HG03460 (cell line): ENCODE results near the gene AFF2.
"Not testable (repeated sequence)": the region's sequence is repeated elsewhere in the genome, so short reads cannot be mapped to it uniquely, and the experiment has no call there.

ENCODE experiments used
- ATAC-seq: cut with Tn5 transposase; IDR thresholded peaks from one replicate; pipeline ENCODE4 v1.9.1; 2021; ENCODE audit not compliant: unreplicated experiment

Gene AFF2

DNA sequence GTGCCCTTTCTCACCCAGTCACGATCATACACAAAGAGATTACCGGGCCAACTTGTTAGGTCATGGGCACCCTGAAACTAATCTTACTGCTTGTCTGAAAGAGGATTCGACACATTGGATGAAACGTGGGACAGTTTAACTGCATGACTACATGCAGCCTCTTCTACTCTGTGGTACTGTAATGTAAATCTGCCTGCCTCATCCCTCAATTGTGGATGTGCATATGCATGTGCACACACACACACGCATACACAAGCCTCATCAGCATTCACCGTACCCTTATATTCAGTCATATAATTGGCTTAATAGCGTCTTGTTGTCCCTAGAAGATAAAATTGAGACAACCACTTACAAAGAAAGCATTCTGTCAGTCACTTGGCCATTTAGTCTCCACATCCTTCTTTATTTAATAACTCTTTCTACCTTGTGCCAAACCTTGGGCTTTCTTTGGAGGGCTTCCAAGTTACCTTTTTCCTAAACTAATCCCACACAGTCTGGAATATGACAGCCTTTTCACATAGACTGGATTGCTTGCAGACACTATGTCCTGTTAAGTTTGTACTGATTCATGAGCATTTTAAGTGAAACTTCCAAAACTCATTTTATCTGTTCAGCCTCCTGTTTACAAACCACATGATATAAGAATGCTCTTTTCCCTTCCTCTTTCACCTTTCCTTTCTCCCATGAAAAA, 132.9 kb downstream of the AFF2 start:
- no peak for ATAC-seq

DNA sequence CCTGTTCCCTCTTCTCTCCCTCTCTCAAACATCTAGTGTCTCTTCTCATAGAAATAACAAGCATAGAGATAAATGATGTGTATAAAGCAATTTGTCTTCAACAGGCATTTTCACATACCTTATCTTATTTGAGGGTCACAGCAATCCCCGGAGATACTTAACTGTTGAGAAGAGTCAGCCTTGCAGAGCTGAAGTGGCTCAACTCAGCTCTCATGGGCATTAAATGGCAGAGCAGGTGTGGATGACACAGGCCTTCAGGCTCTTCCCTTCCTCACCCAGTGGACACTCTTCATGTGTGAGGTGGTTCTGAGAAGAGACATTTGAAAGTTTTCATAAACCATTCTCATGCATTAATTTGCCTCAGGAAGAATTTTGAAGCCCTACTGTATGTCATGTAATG, 134.2 kb downstream of the AFF2 start:
- ATAC-seq: no peak

GRCh38 chrX:148643460-148643859, 143.0 kb downstream of the AFF2 start:
- ATAC-seq: no peak

DNA sequence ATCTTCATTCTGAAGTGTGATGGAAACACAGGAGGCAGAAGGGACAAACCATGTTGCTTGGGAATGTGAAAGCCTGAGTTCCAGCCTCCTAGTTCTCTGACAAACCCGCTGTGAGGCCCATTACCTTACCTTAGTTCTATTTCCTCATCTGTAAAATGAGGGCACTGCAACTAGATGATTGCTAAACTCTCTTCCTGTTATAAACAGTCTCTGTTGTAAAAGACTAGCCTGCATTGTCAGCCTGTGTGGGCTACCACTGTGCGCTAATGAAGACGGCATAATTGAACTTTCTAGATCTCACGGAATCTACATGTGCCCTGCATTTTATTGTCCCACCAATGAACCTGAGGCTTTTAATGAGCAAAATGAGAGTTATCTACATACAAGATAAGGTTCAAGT, 147.2 kb downstream of the AFF2 start:
- no peak for ATAC-seq

GRCh38 chrX:148649145-148649795, 148.9 kb downstream of the AFF2 start:
- no peak for ATAC-seq

DNA sequence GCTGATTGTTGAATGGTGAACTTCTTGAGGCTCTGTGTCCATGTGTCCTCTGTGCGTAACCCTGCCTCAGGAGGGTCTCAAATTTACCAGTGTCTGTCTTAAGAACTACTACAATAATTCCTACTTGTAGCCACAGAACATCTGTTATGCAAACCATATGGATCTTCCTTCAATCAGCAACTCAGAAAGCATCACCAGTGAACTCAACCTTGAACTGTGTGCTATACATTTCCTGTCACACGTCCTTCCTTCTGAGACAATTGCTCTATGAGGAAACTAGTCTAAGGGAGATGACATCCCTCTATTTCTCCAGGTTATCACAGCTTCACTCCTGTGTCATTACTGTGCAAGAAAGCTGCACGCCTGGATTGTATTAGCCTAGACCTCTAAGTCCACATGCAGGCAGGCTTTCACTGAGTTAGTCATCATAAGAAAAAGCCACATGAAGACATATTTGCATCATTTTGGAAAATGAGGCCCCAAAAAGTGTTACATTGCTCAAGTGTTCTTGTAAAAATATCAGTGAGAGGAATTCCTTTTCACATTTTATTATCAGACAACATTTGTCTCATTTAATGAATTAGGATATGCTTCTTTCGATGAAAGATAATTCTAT, 157.8 kb downstream of the AFF2 start:
- no peak for ATAC-seq

- ATAC-seq: no peak
Measured at GRCh38 chrX:148659481-148659880, 159.1 kb downstream of the AFF2 start.

GRCh38 chrX:148661035-148661434, 160.6 kb downstream of the AFF2 start:
- no peak for ATAC-seq

DNA sequence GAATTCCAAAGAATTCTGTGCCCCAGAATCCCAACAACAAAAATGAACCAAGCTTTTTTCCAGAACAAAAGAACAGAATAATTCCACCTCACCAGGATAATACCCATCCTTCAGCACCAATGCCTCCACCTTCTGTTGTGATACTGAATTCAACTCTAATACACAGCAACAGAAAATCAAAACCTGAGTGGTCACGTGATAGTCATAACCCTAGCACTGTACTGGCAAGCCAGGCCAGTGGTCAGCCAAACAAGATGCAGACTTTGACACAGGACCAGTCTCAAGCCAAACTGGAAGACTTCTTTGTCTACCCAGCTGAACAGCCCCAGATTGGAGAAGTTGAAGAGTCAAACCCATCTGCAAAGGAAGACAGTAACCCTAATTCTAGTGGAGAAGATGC, 161.6 kb downstream of the AFF2 start:
- no peak for ATAC-seq

DNA sequence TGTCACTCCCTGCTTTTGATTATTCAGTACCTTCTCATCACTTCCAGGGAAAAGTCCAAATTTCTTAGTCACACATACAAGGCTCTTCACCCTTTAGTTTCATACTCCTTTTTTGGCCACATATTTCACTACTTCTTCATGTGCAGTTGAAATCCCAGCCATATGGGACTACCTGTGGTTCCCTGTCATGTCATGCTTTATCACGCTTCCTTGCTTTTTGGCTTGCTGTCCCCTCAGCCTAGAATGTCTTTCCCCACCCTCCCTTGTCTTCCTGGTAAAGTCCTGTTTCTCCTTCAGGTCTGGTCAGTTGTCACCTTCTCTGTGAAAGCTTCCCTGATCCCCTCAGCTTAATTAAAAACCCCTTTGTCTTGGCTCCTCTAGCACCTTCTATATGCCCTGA, 163.8 kb downstream of the AFF2 start:
- ATAC-seq: no peak

DNA sequence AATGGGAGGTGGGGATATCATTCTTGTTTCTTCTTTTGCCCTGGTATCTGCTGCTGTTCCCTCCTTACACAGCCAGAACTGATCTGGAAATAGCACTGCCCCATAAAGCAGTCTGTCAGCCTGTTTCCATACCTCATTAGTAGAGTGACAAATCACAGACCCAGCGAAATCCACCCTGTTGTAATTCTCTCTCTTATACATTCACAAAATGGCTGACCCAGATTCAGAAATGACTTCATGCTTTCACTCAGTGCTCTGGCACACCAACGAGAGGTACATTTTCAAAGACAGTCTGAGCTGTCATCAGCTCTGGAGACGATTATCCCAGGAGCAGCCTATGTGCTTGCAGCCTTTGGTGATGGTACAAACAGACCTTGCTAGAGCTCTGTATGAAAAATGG, 164.6 kb downstream of the AFF2 start:
- no peak for ATAC-seq

GRCh38 chrX:148669175-148669574, 168.8 kb downstream of the AFF2 start:
- ATAC-seq: not testable (repeated sequence)

DNA sequence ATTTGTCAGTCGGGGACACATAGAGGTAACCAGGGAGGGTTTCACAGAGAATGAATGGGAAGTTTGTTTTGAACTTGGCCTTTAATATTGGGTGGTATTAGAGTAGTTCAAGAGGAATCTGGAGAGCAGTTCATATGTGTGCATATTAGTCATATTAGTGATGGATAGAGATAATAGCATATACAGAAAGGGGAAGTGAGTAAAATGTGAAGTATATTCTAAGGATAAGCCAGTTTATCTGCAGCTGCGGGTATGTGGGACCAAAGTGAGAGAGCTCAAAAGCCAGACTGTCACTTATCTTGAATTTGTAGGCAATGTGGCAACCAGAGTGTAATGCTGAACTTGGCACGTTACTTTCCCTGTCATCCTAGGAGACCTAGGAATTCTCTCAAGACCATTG, 169.9 kb downstream of the AFF2 start:
- ATAC-seq: no peak

DNA sequence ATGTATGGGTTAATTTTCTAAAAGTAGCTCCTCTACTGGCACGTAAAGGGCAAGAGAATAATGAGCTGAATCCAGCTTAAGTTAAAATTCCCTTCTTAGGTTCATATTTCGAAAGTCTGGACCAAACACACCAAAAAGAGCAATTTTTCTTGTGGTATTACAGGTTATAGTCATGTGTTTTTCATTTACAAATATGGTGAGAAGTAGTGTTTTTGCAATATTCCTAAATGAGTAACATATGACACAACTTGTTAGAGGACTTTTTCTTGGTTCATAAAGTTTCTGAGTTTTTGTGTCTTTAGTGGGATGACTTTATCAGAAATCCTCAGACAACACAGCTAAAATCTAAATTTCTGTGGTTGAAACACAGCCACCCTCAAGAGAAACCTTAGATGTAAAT, 172.1 kb downstream of the AFF2 start:
- ATAC-seq: no peak

- ATAC-seq: no peak
Measured at GRCh38 chrX:148681605-148682004, 181.2 kb downstream of the AFF2 start.

GRCh38 chrX:148682206-148682605, 181.8 kb downstream of the AFF2 start:
- no peak for ATAC-seq

DNA sequence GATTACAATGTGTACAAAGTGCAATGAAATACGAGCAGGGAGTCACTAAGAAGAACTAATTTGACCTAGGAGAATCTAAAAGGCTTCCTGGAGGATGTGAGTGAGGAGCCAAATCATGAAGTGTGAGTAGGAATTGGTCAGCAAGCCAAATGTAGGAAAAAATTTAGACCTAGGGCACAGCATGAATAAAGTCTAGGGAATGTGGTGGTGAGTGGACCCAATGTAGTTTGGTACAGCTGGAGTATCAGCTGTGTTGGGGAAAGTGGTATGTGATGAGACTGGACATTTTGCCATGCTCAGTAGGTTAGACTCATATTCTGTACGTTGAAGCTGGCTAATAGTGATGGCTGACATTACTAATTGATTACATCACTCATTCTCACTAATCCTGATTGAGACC, 191.0 kb downstream of the AFF2 start:
- ATAC-seq: no peak

DNA sequence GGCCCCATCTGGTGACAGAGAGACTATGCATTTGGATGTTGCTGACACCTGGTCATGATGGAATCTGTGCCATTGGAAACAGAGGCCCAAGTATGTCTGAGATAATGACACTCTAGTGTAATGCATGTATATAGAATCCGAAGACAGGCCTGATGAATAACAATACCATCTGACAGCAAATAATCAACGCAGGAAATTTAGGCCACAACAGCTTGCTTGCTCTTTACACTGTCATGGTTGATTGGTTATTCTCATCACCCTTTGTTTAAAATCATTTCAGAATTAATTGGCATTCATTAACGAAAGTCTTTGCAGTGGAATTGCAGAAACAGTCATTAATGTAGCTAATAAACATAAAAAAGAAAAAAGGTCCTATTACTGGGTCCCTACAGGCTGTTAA, 194.8 kb downstream of the AFF2 start:
- no peak for ATAC-seq

- ATAC-seq: no peak
Measured at GRCh38 chrX:148698221-148698620, 197.8 kb downstream of the AFF2 start.

- no peak for ATAC-seq
Measured at GRCh38 chrX:148700021-148700420, 199.6 kb downstream of the AFF2 start.

GRCh38 chrX:148713981-148714380, 213.6 kb downstream of the AFF2 start:
- ATAC-seq: no peak

DNA sequence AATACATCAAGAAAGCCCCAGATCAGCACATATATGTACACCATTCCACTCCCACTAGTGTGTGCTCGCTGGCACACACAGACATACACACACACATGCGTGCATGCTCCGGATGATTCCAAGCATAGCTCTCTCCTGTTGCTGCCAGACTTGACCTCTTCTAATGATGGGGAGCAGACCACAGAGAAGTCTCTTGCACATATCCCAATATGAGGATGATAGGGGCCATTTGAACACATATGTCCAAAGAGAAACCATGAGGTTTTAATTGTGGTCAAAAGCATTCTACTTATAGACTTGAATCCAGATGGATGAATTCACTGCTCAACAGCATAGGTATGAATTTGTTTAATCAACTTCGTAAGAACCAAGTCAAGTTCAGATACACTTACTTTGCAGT, 214.9 kb downstream of the AFF2 start:
- no peak for ATAC-seq

DNA sequence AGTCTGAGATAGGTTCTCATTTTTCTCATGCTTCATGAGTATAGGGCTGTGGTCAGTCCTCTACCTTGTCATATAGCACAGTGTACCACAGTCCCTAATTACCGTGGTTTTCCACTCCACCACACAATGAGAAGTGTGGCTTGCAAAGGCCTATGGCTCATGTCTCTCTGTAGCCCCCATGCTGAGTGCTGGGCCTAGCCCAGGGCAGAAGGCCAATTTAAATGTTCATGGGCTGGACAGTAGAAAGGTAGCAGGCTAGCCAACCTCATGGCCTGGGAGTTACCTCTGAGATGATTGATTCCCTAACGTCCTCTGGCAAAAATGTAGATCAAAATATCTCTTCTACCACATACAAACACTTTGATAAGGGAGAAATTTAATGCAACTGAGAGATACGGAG, 222.5 kb downstream of the AFF2 start:
- ATAC-seq: no peak
